Colonic mucosa (tissue), 4 donors: ENCODE measurements around the gene DDR2. TPM values are rescaled to one million over a fixed set of nuclear protein-coding genes. Genes with fewer than 3 reads are reported as not detected.

Experiments used
- DNase-seq: peaks from one replicate; pipeline ENCODE4 v3.0.0-alpha.2; 2020
- H3K27ac ChIP-seq: fragments of 200-600 bp; one replicate; pipeline ENCODE4 v1.8.0; 2021
- H3K27me3 ChIP-seq: fragments of 200-600 bp; one replicate; pipeline ENCODE4 v1.8.0; 2021
- H3K36me3 ChIP-seq: fragments of 200-600 bp; one replicate; pipeline ENCODE4 v1.8.0; 2021
- H3K4me1 ChIP-seq: fragments of 200-600 bp; one replicate; pipeline ENCODE4 v1.8.0; 2021; ENCODE audit warnings: mild to moderate bottlenecking
- H3K4me3 ChIP-seq: fragments of 200-600 bp; one replicate; pipeline ENCODE4 v1.8.0; 2021
- H3K9ac ChIP-seq, 2 donors: one replicate each; pipeline ENCODE4 v1.7.0; 2013; ENCODE audit warnings: control low read depth in 2 of 2, low read depth in 2 of 2, low read length in 2 of 2
- H3K9me3 ChIP-seq: fragments of 200-600 bp; one replicate; pipeline ENCODE4 v1.8.0; 2021
- intact Hi-C: fragments of 100-400 bp; cut with DNase I; formaldehyde crosslinking; loops from one replicate; pipeline ENCODE4 v1.14.1; 2022
- total RNA-seq, 2 donors: library from RNA; stranded (reverse); fragmentation: NEBNext Ultra II Directional in 1 of 2; extraction: Animal tissue kit (Norgen Biotek cat#: 25700) in 1 of 2; gene quantifications; one replicate each; pipeline ENCODE4 v1.2.1, GENCODE V29; 2021
- TF ChIP-seq, protein P1 (sequence below): fragments of 200-600 bp; IDR thresholded peaks from one replicate; pipeline ENCODE4 v1.8.0; 2022; ENCODE audit warnings: antibody characterized with exemption, mild to moderate bottlenecking
- donor health status: healthy.
- donor health status: DM: no; HTN: no; CAD: no.
- donor health status: DM: no; HTN: no; CAD: no.

Gene DDR2
- total RNA-seq, 2 donors from 2014 or later = 7.6 to 26.5 TPM

DNA sequence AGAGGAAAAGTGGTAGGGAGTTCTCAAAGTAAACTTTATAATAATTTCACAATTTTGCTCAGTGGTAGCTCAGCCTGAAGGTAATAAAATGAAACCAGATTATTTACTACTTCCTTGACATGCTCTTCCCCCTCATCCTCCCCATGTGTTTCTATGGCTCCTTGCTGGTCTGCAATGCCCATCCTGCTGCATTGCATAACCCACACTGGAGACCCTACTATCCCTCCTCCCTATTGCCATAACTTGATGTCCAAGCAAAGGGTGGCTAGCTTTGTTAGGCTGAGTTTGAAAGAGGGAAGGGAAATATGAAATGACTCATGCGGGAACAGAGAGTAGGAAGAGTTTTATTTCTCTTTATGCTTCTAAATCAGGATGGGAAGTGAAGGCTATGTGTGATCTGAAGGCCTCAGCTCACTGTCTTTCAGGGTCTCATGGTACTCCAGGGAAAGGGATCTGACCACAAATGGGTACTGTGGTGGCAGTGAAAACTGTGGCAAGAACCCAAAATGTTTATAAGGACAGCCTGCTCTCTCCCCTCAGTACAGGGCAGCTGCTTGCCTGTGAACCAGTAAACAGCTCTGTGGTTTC lies 121.8 kb downstream of the DDR2 start:
- no peaks in the 10 kb centered on the region for H3K4me1 ChIP-seq
- no peak for DNase-seq
- H3K36me3 ChIP-seq = no peaks in the 10 kb centered on the region
- no peak overlapping the region for H3K9ac ChIP-seq
- H3K9me3 ChIP-seq = no peaks in the 10 kb centered on the region
- no peaks in the 10 kb centered on the region for H3K27me3 ChIP-seq
- TF ChIP-seq, protein P1, sequence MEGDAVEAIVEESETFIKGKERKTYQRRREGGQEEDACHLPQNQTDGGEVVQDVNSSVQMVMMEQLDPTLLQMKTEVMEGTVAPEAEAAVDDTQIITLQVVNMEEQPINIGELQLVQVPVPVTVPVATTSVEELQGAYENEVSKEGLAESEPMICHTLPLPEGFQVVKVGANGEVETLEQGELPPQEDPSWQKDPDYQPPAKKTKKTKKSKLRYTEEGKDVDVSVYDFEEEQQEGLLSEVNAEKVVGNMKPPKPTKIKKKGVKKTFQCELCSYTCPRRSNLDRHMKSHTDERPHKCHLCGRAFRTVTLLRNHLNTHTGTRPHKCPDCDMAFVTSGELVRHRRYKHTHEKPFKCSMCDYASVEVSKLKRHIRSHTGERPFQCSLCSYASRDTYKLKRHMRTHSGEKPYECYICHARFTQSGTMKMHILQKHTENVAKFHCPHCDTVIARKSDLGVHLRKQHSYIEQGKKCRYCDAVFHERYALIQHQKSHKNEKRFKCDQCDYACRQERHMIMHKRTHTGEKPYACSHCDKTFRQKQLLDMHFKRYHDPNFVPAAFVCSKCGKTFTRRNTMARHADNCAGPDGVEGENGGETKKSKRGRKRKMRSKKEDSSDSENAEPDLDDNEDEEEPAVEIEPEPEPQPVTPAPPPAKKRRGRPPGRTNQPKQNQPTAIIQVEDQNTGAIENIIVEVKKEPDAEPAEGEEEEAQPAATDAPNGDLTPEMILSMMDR = no peak
- intact Hi-C loops = no loop called here
- no peak overlapping the region for H3K27ac ChIP-seq
- no peak overlapping the region for H3K4me3 ChIP-seq

DNA sequence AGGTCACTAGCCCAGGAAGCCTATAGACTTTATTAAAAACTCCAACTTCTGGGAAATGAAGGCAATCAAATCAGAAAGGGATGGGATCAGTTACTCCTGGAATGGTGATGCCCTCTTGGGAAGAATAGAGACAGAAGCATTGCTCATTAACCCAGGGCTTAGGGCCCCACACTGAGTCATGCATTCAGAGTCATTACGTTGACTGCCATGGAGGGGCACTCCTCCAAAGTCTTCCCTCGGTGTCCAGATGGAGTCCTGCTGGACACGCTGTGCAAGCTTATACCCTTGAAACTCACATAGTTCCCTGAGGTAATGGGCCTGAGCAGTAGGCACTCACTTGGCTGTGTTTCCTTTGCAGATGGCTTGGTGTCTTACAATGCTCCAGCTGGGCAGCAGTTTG lies 123.0 kb downstream of the DDR2 start:
- TF ChIP-seq, protein P1 = no peak
- DNase-seq = no peak
- Histone ChIP-seq H3K27me3 (no peaks in the 10 kb centered on the region), H3K4me1 (no peaks in the 10 kb centered on the region), H3K36me3 (no peaks in the 10 kb centered on the region), H3K27ac (no peak overlapping the region), H3K9ac (no peak overlapping the region), H3K4me3 (no peak overlapping the region), H3K9me3 (no peaks in the 10 kb centered on the region)
- intact Hi-C loops = no loop called here

DNA sequence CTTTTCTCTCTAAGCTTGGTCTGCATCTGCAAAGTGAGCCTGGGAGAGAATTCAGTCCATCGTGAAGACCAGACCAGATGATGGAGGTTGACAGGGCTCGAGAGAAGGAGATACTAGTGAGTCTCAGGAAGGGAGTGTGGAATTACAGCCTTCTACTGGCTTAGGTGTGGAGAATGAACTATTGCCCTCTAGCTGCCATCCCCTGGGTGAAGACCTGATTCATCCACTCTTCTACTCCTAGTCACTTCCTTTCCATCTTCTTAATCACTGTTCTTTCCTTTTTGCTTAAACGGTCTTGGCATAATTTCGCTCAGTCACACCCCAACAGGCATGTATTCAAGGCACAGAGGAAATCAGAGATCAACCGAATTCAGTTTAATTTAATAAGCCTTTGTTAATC lies 124.3 kb downstream of the DDR2 start:
- no peak overlapping the region for H3K27ac ChIP-seq
- no peaks in the 10 kb centered on the region for H3K9me3 ChIP-seq
- no peak overlapping the region for H3K9ac ChIP-seq
- no peak for DNase-seq
- H3K27me3 ChIP-seq = no peaks in the 10 kb centered on the region
- H3K4me3 ChIP-seq = no peak overlapping the region
- H3K36me3 ChIP-seq = no peaks in the 10 kb centered on the region
- TF ChIP-seq, protein P1 = no peak
- H3K4me1 ChIP-seq = no peaks in the 10 kb centered on the region
- intact Hi-C loops = no loop called here

DNA sequence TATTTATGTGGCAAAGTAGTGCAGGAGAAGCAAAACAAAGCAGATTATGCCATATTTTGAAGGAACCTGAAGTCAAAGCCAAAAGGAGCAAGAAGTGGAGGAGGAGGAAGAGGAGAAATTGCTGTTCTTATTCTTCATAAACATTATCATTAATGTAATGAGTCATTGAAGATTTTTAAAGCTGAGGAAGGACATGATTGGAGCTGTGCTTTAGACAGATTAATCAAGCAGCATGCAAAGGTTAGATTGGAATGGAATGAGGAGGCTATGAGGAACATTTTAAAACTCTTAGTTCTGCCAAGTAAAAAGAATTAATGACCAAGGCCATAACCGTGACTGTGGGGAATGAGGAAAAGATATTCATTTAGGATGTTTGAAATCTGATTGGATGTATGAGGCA lies 125.2 kb downstream of the DDR2 start:
- H3K27ac ChIP-seq = no peak overlapping the region
- intact Hi-C loops = no loop called here
- no peak overlapping the region for H3K4me3 ChIP-seq
- H3K9me3 ChIP-seq = no peaks in the 10 kb centered on the region
- H3K4me1 ChIP-seq = no peaks in the 10 kb centered on the region
- TF ChIP-seq, protein P1 = no peak
- DNase-seq = no peak
- no peak overlapping the region for H3K9ac ChIP-seq
- no peaks in the 10 kb centered on the region for H3K27me3 ChIP-seq
- no peaks in the 10 kb centered on the region for H3K36me3 ChIP-seq

DNA sequence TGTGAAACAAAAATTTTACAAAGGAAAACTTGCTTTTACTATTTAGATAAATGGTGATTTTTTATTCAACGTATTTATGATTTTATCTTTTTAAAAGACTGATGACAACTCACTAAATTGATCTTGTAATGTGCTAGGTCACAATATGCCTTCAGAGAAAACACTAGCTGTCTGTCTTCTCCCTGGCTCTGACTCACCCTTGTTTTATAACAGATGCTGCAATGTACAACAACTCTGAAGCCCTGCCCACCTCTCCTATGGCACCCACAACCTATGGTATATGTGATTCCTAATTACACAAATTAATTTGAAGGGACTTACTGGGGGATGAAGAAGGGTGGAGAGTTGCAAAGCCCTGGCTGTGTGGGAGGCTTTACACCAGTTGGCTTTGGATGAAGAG lies 133.5 kb downstream of the DDR2 start:
- Histone ChIP-seq H3K4me1 (no peaks in the 10 kb centered on the region), H3K4me3 (no peak overlapping the region), H3K9ac (no peak overlapping the region), H3K36me3 (no peaks in the 10 kb centered on the region), H3K27ac (no peak overlapping the region), H3K27me3 (no peaks in the 10 kb centered on the region), H3K9me3 (no peaks in the 10 kb centered on the region)
- DNase-seq = no peak
- intact Hi-C loops = no loop called here
- TF ChIP-seq, protein P1 = no peak
